GM18526 (cell line): ENCODE results near the gene ATXN7.

ENCODE experiments used
- POLR2A ChIP-seq: IDR thresholded peaks from 3 replicates; pipeline ENCODE4 v1.6.1; 2011; ENCODE audit not compliant: insufficient read length; ENCODE audit errors: extremely low read depth

The ATXN7 gene

DNA sequence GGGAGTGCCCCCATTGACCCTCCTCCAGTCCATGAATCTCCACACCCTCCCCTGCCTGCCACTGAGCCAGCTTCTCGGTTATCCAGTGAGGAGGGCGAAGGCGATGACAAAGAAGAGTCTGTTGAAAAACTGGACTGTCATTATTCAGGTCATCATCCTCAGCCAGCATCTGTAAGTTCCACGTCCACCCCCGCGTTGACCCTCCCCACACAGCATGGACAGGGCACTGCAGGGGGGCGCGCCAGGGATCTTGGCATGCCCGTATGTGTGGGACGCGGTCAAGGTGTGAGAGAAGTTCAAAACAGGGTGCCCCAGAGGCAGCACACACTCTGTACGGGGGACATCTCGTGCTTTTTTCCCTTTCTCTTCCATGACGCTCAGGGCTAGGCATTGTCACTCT is 126.5 kb downstream of the ATXN7 start:
- no peak for TF ChIP-seq POLR2A

- no peak for TF ChIP-seq POLR2A
Measured at GRCh38 chr3:63990733-63991132, 127.1 kb downstream of the ATXN7 start.

GRCh38 chr3:63991666-63992065 is 128.0 kb downstream of the ATXN7 start:
- TF ChIP-seq POLR2A: no peak

- TF ChIP-seq POLR2A: no peak
Measured at GRCh38 chr3:63992516-63993209, 129.0 kb downstream of the ATXN7 start.

DNA sequence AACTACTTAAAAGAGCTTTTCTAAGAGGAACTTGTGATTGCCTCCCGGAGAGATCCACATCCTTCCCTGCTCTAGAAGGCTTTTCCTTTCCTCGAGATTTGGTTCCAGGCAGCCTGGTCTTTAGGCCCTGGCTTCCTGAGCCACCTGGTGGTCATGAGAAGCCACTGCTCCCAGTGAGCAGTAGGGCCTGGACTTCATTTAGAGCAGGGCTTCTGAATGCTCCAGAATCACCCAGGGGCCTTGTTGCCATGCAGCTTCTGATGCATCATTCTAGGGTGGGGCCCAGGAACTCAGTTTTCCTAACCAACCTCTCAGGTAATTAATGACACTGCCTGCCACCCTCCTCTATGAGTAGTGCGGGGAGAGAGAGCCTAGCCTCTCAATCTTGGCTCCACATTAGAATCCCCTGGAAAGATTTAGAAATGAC is 130.0 kb downstream of the ATXN7 start:
- TF ChIP-seq POLR2A: no peak

- TF ChIP-seq POLR2A: no peak
Measured at GRCh38 chr3:63995086-63995485, 131.4 kb downstream of the ATXN7 start.

GRCh38 chr3:63998852-63999754 is 135.4 kb downstream of the ATXN7 start:
- TF ChIP-seq POLR2A: no peak

- TF ChIP-seq POLR2A: no peak
Measured at GRCh38 chr3:64000453-64001055, 136.9 kb downstream of the ATXN7 start.

GRCh38 chr3:64002233-64002632 is 138.6 kb downstream of the ATXN7 start:
- no peak for TF ChIP-seq POLR2A

DNA sequence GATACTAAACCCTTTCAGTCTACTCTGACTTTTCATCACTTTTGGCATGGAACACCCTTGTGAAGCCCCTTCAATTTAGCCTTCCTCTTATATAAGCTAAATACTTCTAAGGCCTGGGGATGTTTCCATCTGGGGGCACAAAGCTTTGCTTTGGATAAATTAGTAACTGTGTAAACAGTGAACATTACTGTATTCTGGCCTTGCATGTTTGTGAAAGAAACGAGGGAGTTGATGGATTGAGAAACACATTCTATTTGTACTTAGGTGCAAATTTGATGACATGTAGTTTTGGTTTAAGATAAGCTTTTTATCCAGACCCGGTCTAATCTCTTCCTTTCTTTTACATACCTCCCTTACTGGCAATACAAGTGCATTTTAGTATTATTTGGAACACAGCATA is 139.9 kb downstream of the ATXN7 start:
- no peak for TF ChIP-seq POLR2A

GRCh38 chr3:64008017-64008416 is 144.3 kb downstream of the ATXN7 start:
- no peak for TF ChIP-seq POLR2A

GRCh38 chr3:64008487-64009351 is 145.1 kb downstream of the ATXN7 start:
- no peak for TF ChIP-seq POLR2A

GRCh38 chr3:64009528-64009927 is 145.9 kb downstream of the ATXN7 start:
- no peak for TF ChIP-seq POLR2A

DNA sequence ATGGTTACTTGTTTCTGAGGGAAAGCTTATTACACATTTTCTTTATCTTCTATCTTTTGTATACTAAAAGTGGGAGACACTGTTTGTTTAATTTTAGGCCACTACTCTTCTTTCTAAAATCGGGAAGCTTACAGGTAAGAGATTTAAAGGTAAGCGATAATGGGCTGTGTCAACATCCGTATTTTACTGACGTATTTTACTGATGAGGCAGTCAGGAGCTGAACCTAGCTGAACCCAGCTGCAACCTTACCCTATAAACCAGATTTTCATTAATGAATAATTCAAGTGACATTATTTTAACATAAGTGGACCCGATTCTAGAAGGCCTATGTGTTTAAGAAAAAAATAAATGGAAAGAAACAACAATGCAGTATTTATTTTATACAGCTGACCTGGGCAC is 146.5 kb downstream of the ATXN7 start:
- no peak for TF ChIP-seq POLR2A

GRCh38 chr3:64011685-64012084 is 148.0 kb downstream of the ATXN7 start:
- TF ChIP-seq POLR2A: no peak
